Gastroesophageal sphincter (tissue), 4 donors: Measurements from ENCODE around the gene HAUS8. TPM values are rescaled to one million over a fixed set of nuclear protein-coding genes. Genes with fewer than 3 reads are reported as not detected.

ENCODE experiments used
- ATAC-seq: fragments of 150-250 bp; one replicate; pipeline ENCODE4 v1.9.1; 2016; ENCODE audit warnings: mild to moderate bottlenecking, moderate library complexity
- H3K27ac ChIP-seq, 4 donors: fragments of 200-600 bp; sonication (generic) in 3 of 4; 1 replicate in 3 of 4; 2 replicates in 1 of 4; pipeline ENCODE4 v1.5.1; 2016 to 2019
- H3K27me3 ChIP-seq: fragments of 200-600 bp; sonication (generic); one replicate; pipeline ENCODE4 v1.5.1; 2019
- H3K36me3 ChIP-seq, 2 donors: fragments of 200-600 bp; sonication (generic); one replicate each; pipeline ENCODE4 v1.5.1; 2019; ENCODE audit warnings: control low read depth in 1 of 2
- H3K4me1 ChIP-seq, 3 donors: fragments of 200-600 bp; sonication (generic); 1 replicate in 2 of 3; 2 replicates in 1 of 3; pipeline ENCODE4 v1.5.1; 2016 to 2019; ENCODE audit warnings: control low read depth in 2 of 3
- H3K4me3 ChIP-seq, 2 donors: fragments of 200-600 bp; sonication (generic); one replicate each; pipeline ENCODE4 v1.5.1; 2019; ENCODE audit warnings: mild to moderate bottlenecking in 1 of 2, moderate library complexity in 1 of 2
- H3K9me3 ChIP-seq, 3 donors: fragments of 200-600 bp; sonication (generic); one replicate each; pipeline ENCODE4 v1.5.1; 2017 to 2019; ENCODE audit warnings: control low read depth in 2 of 3
- EP300 ChIP-seq: sonication (generic); formaldehyde crosslinking; IDR thresholded peaks from one replicate; pipeline ENCODE4 v1.6.1; 2017; ENCODE audit warnings: antibody characterized with exemption, mild to moderate bottlenecking
- POLR2A ChIP-seq, 2 donors: fragments of 450-650 bp; IDR thresholded peaks; one replicate each; pipeline ENCODE4 v1.6.1; 2017; ENCODE audit warnings: antibody characterized with exemption in 2 of 2, mild to moderate bottlenecking in 2 of 2, moderate library complexity in 1 of 2
- POLR2AphosphoS5 ChIP-seq: sonication (generic); formaldehyde crosslinking; IDR thresholded peaks from one replicate; pipeline ENCODE4 v1.6.1; 2017; ENCODE audit warnings: antibody characterized with exemption
- WGBS, 2 donors: methylation state at CpG; one replicate each; pipeline ENCODE4 v1.1.5; 2018; ENCODE audit warnings: low coverage in 1 of 2; 5-methylcytosine and 5-hydroxymethylcytosine counted together
- total RNA-seq, 4 donors: library from RNA; depleted of rRNA; stranded (reverse); fragments of >200 nt; gene quantifications; one replicate each; pipeline ENCODE4 v1.1.0, GENCODE V29; 2016
- TF ChIP-seq, protein P1 (sequence below), 4 experiments: fragments of 200-600 bp in 2 of 4; fragments of 450-650 bp in 2 of 4; sonication (generic) in 1 of 4; IDR thresholded peaks; one replicate each; pipeline ENCODE4 v1.5.1; 2017 to 2019; ENCODE audit warnings: antibody characterized with exemption in 4 of 4, mild to moderate bottlenecking in 2 of 4, moderate library complexity in 2 of 4

Gene HAUS8
- total RNA-seq, 4 donors from 2014 or later, result 3.2 to 6.4 (median 5.5) TPM

DNA sequence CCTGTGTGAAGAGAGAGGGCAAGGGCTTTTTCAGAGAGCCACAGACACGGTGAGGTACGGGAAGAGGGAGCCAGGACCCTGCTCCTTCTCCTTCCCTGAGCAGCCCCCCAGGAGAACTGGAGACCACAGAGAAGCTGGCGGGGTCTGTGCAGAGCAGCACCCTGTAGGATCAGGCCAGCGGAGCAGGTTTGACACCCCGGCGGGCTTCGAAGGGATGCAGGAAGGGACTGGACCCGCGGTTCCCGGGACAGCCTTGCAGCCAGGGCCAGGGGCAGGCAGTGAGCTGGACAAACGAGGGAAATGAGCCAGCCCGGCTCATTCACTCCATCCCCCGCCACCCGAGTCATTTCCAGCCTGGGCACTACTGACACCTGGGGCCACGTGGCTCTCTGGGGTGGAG is 70.9 kb downstream of the HAUS8 start:
- Histone ChIP-seq H3K36me3 (no peaks in the 10 kb centered on the region), H3K4me3 (no peak overlapping the region), H3K4me1 (no peaks in the 10 kb centered on the region), H3K27ac (no peak overlapping the region), H3K27me3 (peaks cover 20% of the 10 kb centered on the region), H3K9me3 (peaks cover 0 to 4% (median 0%) of the 10 kb centered on the region in 3 donors)
- TF ChIP-seq POLR2AphosphoS5 (no peak), EP300 (no peak), POLR2A (IDR thresholded peaks at IDR 0.05) (no peak)
- TF ChIP-seq, protein P1, sequence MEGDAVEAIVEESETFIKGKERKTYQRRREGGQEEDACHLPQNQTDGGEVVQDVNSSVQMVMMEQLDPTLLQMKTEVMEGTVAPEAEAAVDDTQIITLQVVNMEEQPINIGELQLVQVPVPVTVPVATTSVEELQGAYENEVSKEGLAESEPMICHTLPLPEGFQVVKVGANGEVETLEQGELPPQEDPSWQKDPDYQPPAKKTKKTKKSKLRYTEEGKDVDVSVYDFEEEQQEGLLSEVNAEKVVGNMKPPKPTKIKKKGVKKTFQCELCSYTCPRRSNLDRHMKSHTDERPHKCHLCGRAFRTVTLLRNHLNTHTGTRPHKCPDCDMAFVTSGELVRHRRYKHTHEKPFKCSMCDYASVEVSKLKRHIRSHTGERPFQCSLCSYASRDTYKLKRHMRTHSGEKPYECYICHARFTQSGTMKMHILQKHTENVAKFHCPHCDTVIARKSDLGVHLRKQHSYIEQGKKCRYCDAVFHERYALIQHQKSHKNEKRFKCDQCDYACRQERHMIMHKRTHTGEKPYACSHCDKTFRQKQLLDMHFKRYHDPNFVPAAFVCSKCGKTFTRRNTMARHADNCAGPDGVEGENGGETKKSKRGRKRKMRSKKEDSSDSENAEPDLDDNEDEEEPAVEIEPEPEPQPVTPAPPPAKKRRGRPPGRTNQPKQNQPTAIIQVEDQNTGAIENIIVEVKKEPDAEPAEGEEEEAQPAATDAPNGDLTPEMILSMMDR (IDR thresholded peaks at IDR 0.05), result no peak
- 79% methylated on average over 6 of the region's 15 CpGs; no CpG with 5 or more reads in 1 of the 2 donors for WGBS, 2 donors
- ATAC-seq, result no peak

DNA sequence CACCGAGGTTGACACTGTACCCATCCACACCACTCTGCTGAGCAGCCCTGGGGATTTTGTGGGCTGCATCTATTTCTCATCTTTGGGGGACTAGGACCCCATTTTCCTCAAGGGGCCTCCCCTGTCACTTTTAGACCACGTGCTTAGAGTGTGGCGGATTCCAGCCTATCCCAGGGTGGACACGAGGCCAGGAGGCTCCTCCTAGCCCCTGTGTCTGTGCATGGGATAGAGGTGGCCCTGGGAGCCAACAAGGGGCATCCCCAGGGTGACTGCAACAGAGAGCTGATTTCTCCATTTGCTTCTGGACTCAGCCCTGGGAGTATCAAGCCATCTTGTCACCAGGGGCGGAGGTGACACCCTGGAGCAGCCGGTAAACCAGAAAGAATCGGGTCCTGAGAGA is 72.8 kb downstream of the HAUS8 start:
- WGBS, 2 donors, result 54 to 84% methylated on average over 3 to 4 of the region's 7 CpGs
- Histone ChIP-seq H3K4me3 (no peak overlapping the region), H3K27me3 (peaks cover 20% of the 10 kb centered on the region), H3K36me3 (no peaks in the 10 kb centered on the region), H3K27ac (no peak overlapping the region), H3K9me3 (peaks cover 0 to 14% (median 0%) of the 10 kb centered on the region in 3 donors), H3K4me1 (no peaks in the 10 kb centered on the region)
- no peak for ATAC-seq
- TF ChIP-seq, protein P1 (IDR thresholded peaks at IDR 0.05), result no peak
- TF ChIP-seq POLR2AphosphoS5, result no peak
- TF ChIP-seq EP300, result no peak
- no peak for TF ChIP-seq POLR2A (IDR thresholded peaks at IDR 0.05)

DNA sequence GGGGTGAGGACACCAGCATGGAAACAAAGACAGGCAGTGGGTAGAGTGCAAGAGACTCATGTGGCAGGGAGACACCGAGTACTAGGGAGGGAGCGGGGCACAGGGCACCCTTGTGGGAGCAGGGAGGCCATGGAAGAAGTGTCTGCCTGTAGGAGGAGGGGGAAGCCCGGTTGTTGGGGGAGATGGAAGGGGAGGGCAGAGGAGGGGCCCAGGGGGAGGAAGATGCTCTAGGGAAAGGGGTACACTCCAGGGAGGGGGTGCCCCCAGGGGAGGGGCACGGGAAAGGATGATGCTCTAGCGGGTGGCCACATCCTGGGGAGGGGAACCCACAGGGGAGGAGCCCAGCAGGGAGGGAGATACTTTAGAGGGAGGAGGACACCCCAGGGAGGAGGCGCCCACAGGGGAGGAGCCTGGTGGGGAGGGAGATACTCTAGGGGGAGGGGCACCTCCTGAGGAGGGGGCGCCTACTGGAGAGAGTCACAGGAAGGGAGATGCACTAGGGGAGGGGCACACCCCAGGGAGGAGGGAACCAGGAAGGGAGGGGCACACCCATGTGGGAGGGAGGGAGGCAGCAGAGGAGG is 73.6 kb downstream of the HAUS8 start:
- H3K36me3 ChIP-seq, result no peaks in the 10 kb centered on the region
- no peak for ATAC-seq
- 46 to 88% methylated on average over 3 to 4 of the region's 7 CpGs for WGBS, 2 donors

More for the DNA sequence above, 73.6 kb downstream of the HAUS8 start:
- Histone ChIP-seq H3K27me3 (peaks cover 20% of the 10 kb centered on the region), H3K4me3 (no peak overlapping the region), H3K4me1 (no peaks in the 10 kb centered on the region), H3K27ac (no peak overlapping the region), H3K9me3 (peaks cover 0 to 14% (median 0%) of the 10 kb centered on the region in 3 donors)
- TF ChIP-seq POLR2AphosphoS5 (no peak), POLR2A (IDR thresholded peaks at IDR 0.05) (no peak), EP300 (no peak)
- TF ChIP-seq, protein P1 (IDR thresholded peaks at IDR 0.05), result no peak

Other genes with a start within 250 kb of the HAUS8 start
- 10 to 100 TPM; 19.7 to 55.7 (median 45.8) TPM for gene SIN3B, start 246.1 kb downstream of the HAUS8 start, total RNA-seq
- gene F2RL3, start 186.5 kb downstream of the HAUS8 start, total RNA-seq, result 1 to 10 TPM; 2.3 to 5.1 (median 2.7) TPM
- 10 to 100 TPM in 1 of 4 donors, 1 to 10 TPM in 3; 6.9 to 12.0 (median 9.2) TPM for gene CPAMD8, start 48.6 kb downstream of the HAUS8 start, total RNA-seq
- gene MYO9B, start 325 bp upstream of the HAUS8 start, total RNA-seq, result 10 to 100 TPM; 38.1 to 77.7 (median 66.2) TPM
- 10 to 100 TPM; 11.3 to 24.0 (median 17.9) TPM for gene USE1, start 139.9 kb upstream of the HAUS8 start, total RNA-seq
- 10 to 100 TPM in 1 of 4 donors, 1 to 10 TPM in 3; 3.5 to 15.1 (median 6.5) TPM for gene OCEL1, start 150.8 kb upstream of the HAUS8 start, total RNA-seq
- gene NR2F6, start 170.5 kb upstream of the HAUS8 start, total RNA-seq, result 10 to 100 TPM; 33.9 to 71.9 (median 60.2) TPM
- gene USHBP1, start 189.3 kb upstream of the HAUS8 start, total RNA-seq, result 1 to 10 TPM; 4.6 to 9.6 (median 5.1) TPM
- 10 to 100 TPM; 62.6 to 91.8 (median 81.9) TPM for gene BABAM1, start 192.0 kb upstream of the HAUS8 start, total RNA-seq
- gene ANKLE1, start 206.4 kb upstream of the HAUS8 start, total RNA-seq, result under 1 TPM in 2 of 4 donors, not detected in 2; 0.39 to 0.81 TPM
- gene ABHD8, start 228.0 kb upstream of the HAUS8 start, total RNA-seq, result 10 to 100 TPM; 13.2 to 34.4 (median 24.3) TPM
- gene MRPL34, start 230.4 kb upstream of the HAUS8 start, total RNA-seq, result 100 to 1,000 TPM in 3 of 4 donors, 10 to 100 TPM in 1; 95.0 to 175 (median 113) TPM
- 10 to 100 TPM; 13.2 to 58.5 (median 19.9) TPM for gene DDA1, start 234.1 kb upstream of the HAUS8 start, total RNA-seq